ENCODE measurements around the gene SLC36A2. TPM values are rescaled to one million over a fixed set of nuclear protein-coding genes. Genes with fewer than 3 reads are reported as not detected.

The SLC36A2 gene
- total RNA-seq, 1 donor: not detected

- TF ChIP-seq CTCF (IDR thresholded peaks at IDR 0.05; ENCODE audit: extremely low read depth, low read depth, low read length): no peak
- H3K27me3 ChIP-seq (ENCODE audit: insufficient read depth, low read length): peaks cover 3% of the 10 kb centered on the region
- no peak for DNase-seq (ENCODE audit: insufficient read length, low spot score, missing footprints)
Measured at GRCh38 chr5:151303666-151304065, 43.7 kb downstream of the SLC36A2 start, which contains the start of gene SLC36A3. SLC36A3 (minus strand) TSS chr5:151303766; CDS start chr5:151303354, 412 bp downstream.

GRCh38 chr5:151298063-151298855 is 49.1 kb downstream of the SLC36A2 start:
- Histone ChIP-seq H3K9me3 (ENCODE audit: low read depth, low read length) (no peaks in the 10 kb centered on the region), H3K27me3 (ENCODE audit: insufficient read depth, low read length) (no peaks in the 10 kb centered on the region), H3K4me2 (ENCODE audit: insufficient read depth, low read length) (no peak overlapping the region), H4K20me1 (ENCODE audit: insufficient read depth, low read length) (no peaks in the 10 kb centered on the region), H3K36me3 (ENCODE audit: insufficient read depth, low read length) (no peaks in the 10 kb centered on the region), H3K4me1 (ENCODE audit: insufficient read depth, low read length) (no peaks in the 10 kb centered on the region), H3K79me2 (ENCODE audit: insufficient read depth, low read length) (no peaks in the 10 kb centered on the region), H3K4me3 (ENCODE audit: insufficient read depth, low read length) (no peak overlapping the region), H3K27ac (ENCODE audit: low read depth, low read length) (no peak overlapping the region), H2AFZ (ENCODE audit: low read length) (no peak overlapping the region)
- TF ChIP-seq CTCF (IDR thresholded peaks at IDR 0.05; ENCODE audit: extremely low read depth, low read depth, low read length): peak; percentile 20
- DNase-seq (ENCODE audit: insufficient read length, low spot score, missing footprints): peak; percentile 89

More at GRCh38 chr5:151303666-151304065, 43.7 kb downstream of the SLC36A2 start, which contains the start of gene SLC36A3:
- Histone ChIP-seq H3K4me1 (ENCODE audit: insufficient read depth, low read length) (no peaks in the 10 kb centered on the region), H4K20me1 (ENCODE audit: insufficient read depth, low read length) (no peaks in the 10 kb centered on the region), H2AFZ (ENCODE audit: low read length) (no peak within 1 kb of the TSS), H3K27ac (ENCODE audit: low read depth, low read length) (no peak within 1 kb of the TSS), H3K79me2 (ENCODE audit: insufficient read depth, low read length) (no peaks in the 10 kb centered on the region), H3K4me3 (ENCODE audit: insufficient read depth, low read length) (no peak within 1 kb of the TSS), H3K36me3 (ENCODE audit: insufficient read depth, low read length) (no peaks in the 10 kb centered on the region), H3K4me2 (ENCODE audit: insufficient read depth, low read length) (no peak within 1 kb of the TSS), H3K9me3 (ENCODE audit: low read depth, low read length) (no peaks in the 10 kb centered on the region)

- H3K36me3 ChIP-seq (ENCODE audit: insufficient read depth, low read length): no peaks in the 10 kb centered on the region
- H3K4me1 ChIP-seq (ENCODE audit: insufficient read depth, low read length): no peaks in the 10 kb centered on the region
- no peaks in the 10 kb centered on the region for H3K9me3 ChIP-seq (ENCODE audit: low read depth, low read length)
- no peak for DNase-seq (ENCODE audit: insufficient read length, low spot score, missing footprints)
- no peak overlapping the region for H3K4me3 ChIP-seq (ENCODE audit: insufficient read depth, low read length)
- no peaks in the 10 kb centered on the region for H3K79me2 ChIP-seq (ENCODE audit: insufficient read depth, low read length)
- H3K27me3 ChIP-seq (ENCODE audit: insufficient read depth, low read length): no peaks in the 10 kb centered on the region
- H3K27ac ChIP-seq (ENCODE audit: low read depth, low read length): no peak overlapping the region
- no peak overlapping the region for H3K4me2 ChIP-seq (ENCODE audit: insufficient read depth, low read length)
- no peak overlapping the region for H2AFZ ChIP-seq (ENCODE audit: low read length)
- TF ChIP-seq CTCF (IDR thresholded peaks at IDR 0.05; ENCODE audit: extremely low read depth, low read depth, low read length): no peak
- no peaks in the 10 kb centered on the region for H4K20me1 ChIP-seq (ENCODE audit: insufficient read depth, low read length)
Measured at GRCh38 chr5:151296974-151297373, 50.4 kb downstream of the SLC36A2 start.

GRCh38 chr5:151296478-151296830 is 50.9 kb downstream of the SLC36A2 start:
- no peak overlapping the region for H3K4me2 ChIP-seq (ENCODE audit: insufficient read depth, low read length)

More at GRCh38 chr5:151296478-151296830, 50.9 kb downstream of the SLC36A2 start:
- Histone ChIP-seq H3K4me3 (ENCODE audit: insufficient read depth, low read length) (no peak overlapping the region), H2AFZ (ENCODE audit: low read length) (no peak overlapping the region), H3K9me3 (ENCODE audit: low read depth, low read length) (no peaks in the 10 kb centered on the region), H3K27ac (ENCODE audit: low read depth, low read length) (no peak overlapping the region), H3K36me3 (ENCODE audit: insufficient read depth, low read length) (no peaks in the 10 kb centered on the region), H3K79me2 (ENCODE audit: insufficient read depth, low read length) (no peaks in the 10 kb centered on the region), H4K20me1 (ENCODE audit: insufficient read depth, low read length) (no peaks in the 10 kb centered on the region), H3K4me1 (ENCODE audit: insufficient read depth, low read length) (no peaks in the 10 kb centered on the region), H3K27me3 (ENCODE audit: insufficient read depth, low read length) (no peaks in the 10 kb centered on the region)
- DNase-seq (ENCODE audit: insufficient read length, low spot score, missing footprints): no peak
- TF ChIP-seq CTCF (IDR thresholded peaks at IDR 0.05; ENCODE audit: extremely low read depth, low read depth, low read length): no peak
